ENCODE data around the gene RAP2B. TPM values are rescaled to one million over a fixed set of nuclear protein-coding genes. Genes with fewer than 3 reads are reported as not detected.

Gene RAP2B
- polyA plus RNA-seq, 4 donors: 2.0 to 4.3 (median 2.7) TPM

- Histone ChIP-seq H3K27ac (ENCODE audit: low read depth in 1 of 3, low read length in 2 of 3) (peak overlapping the region; percentile 62 to 97 (median 82)), H3K9me3 (ENCODE audit: control insufficient read depth in 2 of 2, insufficient read depth in 1 of 2, low read depth in 1 of 2, low read length in 1 of 2) (no peaks in the 10 kb centered on the region), H3K4me1 (ENCODE audit: control insufficient read depth in 3 of 3, insufficient read depth in 2 of 3, low read depth in 1 of 3, low read length in 2 of 3) (peaks cover 7 to 28% (median 13%) of the 10 kb centered on the region in 3 donors), H3K36me3 (ENCODE audit: control insufficient read depth in 3 of 3, insufficient read depth in 2 of 3, low read depth in 1 of 3, low read length in 3 of 3) (no peaks in the 10 kb centered on the region), H3K27me3 (ENCODE audit: control insufficient read depth in 3 of 3, insufficient read depth in 3 of 3, low read length in 3 of 3) (no peaks in the 10 kb centered on the region), H3K4me3 (ENCODE audit: low read depth in 1 of 3, low read length in 3 of 3) (peak overlapping the region; percentile 74 to 85 (median 83))
- WGBS, 3 donors: 0% methylated on average over 86 of the region's 86 CpGs
- FAIRE-seq (no peak), DNase-seq (peak; percentile 29 to 70)
These were observed 727 bp downstream of the RAP2B start for GRCh38 chr3:153162513-153163392.

GRCh38 chr3:153163393-153163724 lies 1.3 kb downstream of the RAP2B start:
- H3K4me3 ChIP-seq (ENCODE audit: low read depth in 1 of 3, low read length in 3 of 3): peak overlapping the region; percentile 74 to 85 (median 83)
- no peaks in the 10 kb centered on the region for H3K9me3 ChIP-seq (ENCODE audit: control insufficient read depth in 2 of 2, insufficient read depth in 1 of 2, low read depth in 1 of 2, low read length in 1 of 2)
- no peaks in the 10 kb centered on the region for H3K27me3 ChIP-seq (ENCODE audit: control insufficient read depth in 3 of 3, insufficient read depth in 3 of 3, low read length in 3 of 3)
- H3K27ac ChIP-seq (ENCODE audit: low read depth in 1 of 3, low read length in 2 of 3): peak overlapping the region in 2 of 3 donors; percentile 62 to 97
- FAIRE-seq (no peak), DNase-seq (no peak)
- WGBS, 3 donors: 1 to 2% (median 1%) methylated on average over 9 of the region's 9 CpGs
- no peaks in the 10 kb centered on the region for H3K36me3 ChIP-seq (ENCODE audit: control insufficient read depth in 3 of 3, insufficient read depth in 2 of 3, low read depth in 1 of 3, low read length in 3 of 3)
- H3K4me1 ChIP-seq (ENCODE audit: control insufficient read depth in 3 of 3, insufficient read depth in 2 of 3, low read depth in 1 of 3, low read length in 2 of 3): peaks cover 7 to 28% (median 13%) of the 10 kb centered on the region in 3 donors

- H3K27me3 ChIP-seq (ENCODE audit: control insufficient read depth in 3 of 3, insufficient read depth in 3 of 3, low read length in 3 of 3): no peaks in the 10 kb centered on the region
- H3K4me3 ChIP-seq (ENCODE audit: low read depth in 1 of 3, low read length in 3 of 3): peak overlapping the region in 2 of 3 donors; percentile 74 to 85
- H3K27ac ChIP-seq (ENCODE audit: low read depth in 1 of 3, low read length in 2 of 3): no peak overlapping the region
- no peaks in the 10 kb centered on the region for H3K36me3 ChIP-seq (ENCODE audit: control insufficient read depth in 3 of 3, insufficient read depth in 2 of 3, low read depth in 1 of 3, low read length in 3 of 3)
- H3K9me3 ChIP-seq (ENCODE audit: control insufficient read depth in 2 of 2, insufficient read depth in 1 of 2, low read depth in 1 of 2, low read length in 1 of 2): no peaks in the 10 kb centered on the region
- no peak for FAIRE-seq
- 16 to 28% (median 18%) methylated on average over 5 of the region's 5 CpGs for WGBS, 3 donors
- peaks cover 6 to 25% (median 13%) of the 10 kb centered on the region in 3 donors for H3K4me1 ChIP-seq (ENCODE audit: control insufficient read depth in 3 of 3, insufficient read depth in 2 of 3, low read depth in 1 of 3, low read length in 2 of 3)
- peak in 1 of 2 donors; percentile 24 for DNase-seq
These were observed 1.9 kb downstream of the RAP2B start for GRCh38 chr3:153163756-153164550.

GRCh38 chr3:153165261-153165681 lies 3.2 kb downstream of the RAP2B start:
- H3K27ac ChIP-seq (ENCODE audit: low read depth in 1 of 3, low read length in 2 of 3): no peak overlapping the region
- no peaks in the 10 kb centered on the region for H3K9me3 ChIP-seq (ENCODE audit: control insufficient read depth in 2 of 2, insufficient read depth in 1 of 2, low read depth in 1 of 2, low read length in 1 of 2)
- H3K4me1 ChIP-seq (ENCODE audit: control insufficient read depth in 3 of 3, insufficient read depth in 2 of 3, low read depth in 1 of 3, low read length in 2 of 3): peaks cover 0 to 12% (median 8%) of the 10 kb centered on the region in 3 donors
- no peaks in the 10 kb centered on the region for H3K27me3 ChIP-seq (ENCODE audit: control insufficient read depth in 3 of 3, insufficient read depth in 3 of 3, low read length in 3 of 3)
- no peak for DNase-seq
- H3K36me3 ChIP-seq (ENCODE audit: control insufficient read depth in 3 of 3, insufficient read depth in 2 of 3, low read depth in 1 of 3, low read length in 3 of 3): peaks cover 0 to 2% (median 0%) of the 10 kb centered on the region in 3 donors
- no peak overlapping the region for H3K4me3 ChIP-seq (ENCODE audit: low read depth in 1 of 3, low read length in 3 of 3)
- no peak for FAIRE-seq

GRCh38 chr3:153166206-153166605 lies 4.2 kb downstream of the RAP2B start:
- no peaks in the 10 kb centered on the region for H3K9me3 ChIP-seq (ENCODE audit: control insufficient read depth in 2 of 2, insufficient read depth in 1 of 2, low read depth in 1 of 2, low read length in 1 of 2)
- no peak for DNase-seq
- H3K36me3 ChIP-seq (ENCODE audit: control insufficient read depth in 3 of 3, insufficient read depth in 2 of 3, low read depth in 1 of 3, low read length in 3 of 3): peaks cover 0 to 2% (median 0%) of the 10 kb centered on the region in 3 donors
- WGBS, 3 donors: 54 to 64% (median 58%) methylated on average over 3 of the region's 3 CpGs
- peaks cover 0 to 11% (median 8%) of the 10 kb centered on the region in 3 donors for H3K4me1 ChIP-seq (ENCODE audit: control insufficient read depth in 3 of 3, insufficient read depth in 2 of 3, low read depth in 1 of 3, low read length in 2 of 3)
- no peaks in the 10 kb centered on the region for H3K27me3 ChIP-seq (ENCODE audit: control insufficient read depth in 3 of 3, insufficient read depth in 3 of 3, low read length in 3 of 3)
- H3K27ac ChIP-seq (ENCODE audit: low read depth in 1 of 3, low read length in 2 of 3): no peak overlapping the region
- FAIRE-seq: no peak
- no peak overlapping the region for H3K4me3 ChIP-seq (ENCODE audit: low read depth in 1 of 3, low read length in 3 of 3)

GRCh38 chr3:153166796-153167195 lies 4.8 kb downstream of the RAP2B start:
- Histone ChIP-seq H3K9me3 (ENCODE audit: control insufficient read depth in 2 of 2, insufficient read depth in 1 of 2, low read depth in 1 of 2, low read length in 1 of 2) (no peaks in the 10 kb centered on the region), H3K4me3 (ENCODE audit: low read depth in 1 of 3, low read length in 3 of 3) (no peak overlapping the region)

GRCh38 chr3:153169793-153170383 lies 7.9 kb downstream of the RAP2B start:
- no peak for DNase-seq
- no peak for FAIRE-seq
- H3K4me1 ChIP-seq (ENCODE audit: control insufficient read depth in 3 of 3, insufficient read depth in 2 of 3, low read depth in 1 of 3, low read length in 2 of 3): peaks cover 0 to 5% (median 2%) of the 10 kb centered on the region in 3 donors
- no peak overlapping the region for H3K27ac ChIP-seq (ENCODE audit: low read depth in 1 of 3, low read length in 2 of 3)
- no peaks in the 10 kb centered on the region for H3K27me3 ChIP-seq (ENCODE audit: control insufficient read depth in 3 of 3, insufficient read depth in 3 of 3, low read length in 3 of 3)
- peaks cover 0 to 2% (median 0%) of the 10 kb centered on the region in 3 donors for H3K36me3 ChIP-seq (ENCODE audit: control insufficient read depth in 3 of 3, insufficient read depth in 2 of 3, low read depth in 1 of 3, low read length in 3 of 3)
- 88 to 95% (median 90%) methylated on average over 2 of the region's 2 CpGs for WGBS, 3 donors
- no peak overlapping the region for H3K4me3 ChIP-seq (ENCODE audit: low read depth in 1 of 3, low read length in 3 of 3)
- no peaks in the 10 kb centered on the region for H3K9me3 ChIP-seq (ENCODE audit: control insufficient read depth in 2 of 2, insufficient read depth in 1 of 2, low read depth in 1 of 2, low read length in 1 of 2)

More at GRCh38 chr3:153166796-153167195, 4.8 kb downstream of the RAP2B start:
- H3K4me1 ChIP-seq (ENCODE audit: control insufficient read depth in 3 of 3, insufficient read depth in 2 of 3, low read depth in 1 of 3, low read length in 2 of 3): peaks cover 0 to 11% (median 8%) of the 10 kb centered on the region in 3 donors
- no peak for DNase-seq
- peaks cover 0 to 2% (median 0%) of the 10 kb centered on the region in 3 donors for H3K36me3 ChIP-seq (ENCODE audit: control insufficient read depth in 3 of 3, insufficient read depth in 2 of 3, low read depth in 1 of 3, low read length in 3 of 3)
- FAIRE-seq: no peak
- 68 to 88% (median 78%) methylated on average over 2 of the region's 2 CpGs for WGBS, 3 donors
- no peaks in the 10 kb centered on the region for H3K27me3 ChIP-seq (ENCODE audit: control insufficient read depth in 3 of 3, insufficient read depth in 3 of 3, low read length in 3 of 3)
- H3K27ac ChIP-seq (ENCODE audit: low read depth in 1 of 3, low read length in 2 of 3): no peak overlapping the region

- DNase-seq: no peak
- H3K27ac ChIP-seq (ENCODE audit: low read depth in 1 of 3, low read length in 2 of 3): no peak overlapping the region
- WGBS, 3 donors: 42 to 62% (median 54%) methylated on average over 2 of the region's 2 CpGs
- no peaks in the 10 kb centered on the region for H3K27me3 ChIP-seq (ENCODE audit: control insufficient read depth in 3 of 3, insufficient read depth in 3 of 3, low read length in 3 of 3)
- H3K36me3 ChIP-seq (ENCODE audit: control insufficient read depth in 3 of 3, insufficient read depth in 2 of 3, low read depth in 1 of 3, low read length in 3 of 3): peaks cover 0 to 2% (median 0%) of the 10 kb centered on the region in 3 donors
- no peaks in the 10 kb centered on the region for H3K9me3 ChIP-seq (ENCODE audit: control insufficient read depth in 2 of 2, insufficient read depth in 1 of 2, low read depth in 1 of 2, low read length in 1 of 2)
- no peak overlapping the region for H3K4me3 ChIP-seq (ENCODE audit: low read depth in 1 of 3, low read length in 3 of 3)
- FAIRE-seq: no peak
- peaks cover 0 to 2% (median 0%) of the 10 kb centered on the region in 3 donors for H3K4me1 ChIP-seq (ENCODE audit: control insufficient read depth in 3 of 3, insufficient read depth in 2 of 3, low read depth in 1 of 3, low read length in 2 of 3)
These were observed 9.2 kb downstream of the RAP2B start for GRCh38 chr3:153171256-153171655.
